GM21786 (cell line): ENCODE measurements around the gene ABCD1.
"Not testable (repeated sequence)": the region's sequence is repeated elsewhere in the genome, so short reads cannot be mapped to it uniquely, and the experiment has no call there.

Source experiments
- ATAC-seq: cut with Tn5 transposase; IDR thresholded peaks from one replicate; pipeline ENCODE4 v1.9.1; 2021; ENCODE audit not compliant: unreplicated experiment

ABCD1 gene

DNA sequence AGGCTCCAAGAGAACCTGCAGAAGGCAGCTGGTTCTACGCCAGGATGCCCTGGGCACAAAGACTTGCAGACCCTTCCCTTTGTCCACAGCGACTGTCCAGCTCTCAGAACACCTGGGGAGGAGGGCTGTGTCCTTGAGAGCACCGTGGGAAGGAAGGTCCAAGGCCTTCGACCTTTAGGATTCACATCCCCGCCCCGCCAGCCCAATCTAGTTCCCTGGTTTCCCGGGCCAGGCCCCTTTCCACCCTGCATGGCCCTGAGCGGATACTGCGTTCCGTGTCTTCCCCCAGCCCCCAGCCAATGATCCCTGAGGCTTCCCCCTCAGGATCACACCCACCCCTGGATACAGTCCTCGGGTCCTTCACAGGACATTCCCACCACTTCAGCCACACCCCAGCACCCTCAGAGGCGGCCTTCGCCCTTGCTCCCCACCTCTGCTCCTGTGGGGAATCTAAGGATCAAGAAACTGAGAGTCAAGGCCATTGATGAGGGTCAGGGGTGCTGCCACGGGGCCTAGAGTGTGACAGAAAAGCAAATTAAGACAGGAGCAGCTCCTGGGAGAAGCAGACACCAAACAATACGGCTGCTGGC, 9.1 kb downstream of the ABCD1 start:
- no peak for ATAC-seq

DNA sequence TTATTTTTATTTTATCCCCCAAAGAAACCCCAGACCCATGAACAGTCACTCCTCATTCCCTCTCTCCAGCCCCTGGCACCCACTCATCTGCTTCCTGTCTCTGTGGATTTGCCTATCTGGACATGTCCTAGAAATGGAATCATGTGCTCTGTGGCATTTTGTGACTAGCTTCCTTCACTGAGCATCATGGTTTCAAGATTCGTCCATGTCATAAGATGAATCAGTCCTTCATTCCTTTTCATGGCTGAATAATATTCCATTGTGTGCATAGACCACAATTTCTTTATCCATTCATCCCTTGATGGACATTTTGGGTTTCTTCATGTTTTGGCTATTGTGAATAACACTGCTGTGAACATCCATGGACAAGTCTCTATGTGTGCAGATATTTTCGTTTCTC, 10.2 kb downstream of the ABCD1 start:
- no peak for ATAC-seq

GRCh38 chrX:153735274-153735673, 10.6 kb downstream of the ABCD1 start:
- ATAC-seq, result no peak

DNA sequence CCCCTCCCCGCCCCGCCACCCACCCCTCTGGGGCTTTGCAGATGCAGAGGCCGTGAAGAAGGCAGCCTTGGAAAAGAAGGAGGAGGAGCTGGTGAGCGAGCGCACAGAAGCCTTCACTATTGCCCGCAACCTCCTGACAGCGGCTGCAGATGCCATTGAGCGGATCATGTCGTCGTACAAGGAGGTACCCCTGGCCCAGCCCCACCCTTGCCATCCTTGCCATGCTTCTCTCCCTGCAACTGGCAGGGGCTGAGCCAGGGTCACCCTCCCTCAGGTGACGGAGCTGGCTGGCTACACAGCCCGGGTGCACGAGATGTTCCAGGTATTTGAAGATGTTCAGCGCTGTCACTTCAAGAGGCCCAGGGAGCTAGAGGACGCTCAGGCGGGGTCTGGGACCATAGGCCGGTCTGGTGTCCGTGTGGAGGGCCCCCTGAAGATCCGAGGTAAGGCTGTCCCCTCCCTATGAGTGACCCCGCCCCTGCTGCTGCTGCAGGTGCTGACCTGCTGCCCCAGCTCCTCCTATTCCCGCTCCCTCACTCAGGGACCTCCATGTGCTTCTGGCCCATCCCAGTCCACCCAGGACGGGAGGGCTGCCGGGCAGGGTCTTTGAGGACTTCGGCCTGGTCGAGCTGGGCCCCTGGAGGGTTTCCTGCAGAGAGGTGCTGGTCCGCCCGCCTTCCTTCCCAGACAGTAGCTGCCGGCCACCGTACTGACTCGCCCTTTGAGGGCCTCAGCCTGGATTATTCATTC, 11.6 kb downstream of the ABCD1 start:
- ATAC-seq, result no peak

- ATAC-seq, result no peak
Measured at GRCh38 chrX:153736871-153737441, 12.3 kb downstream of the ABCD1 start.

GRCh38 chrX:153738056-153738605, 13.5 kb downstream of the ABCD1 start:
- no peak for ATAC-seq

- ATAC-seq, result no peak
Measured at GRCh38 chrX:153739754-153740486, 15.3 kb downstream of the ABCD1 start.

DNA sequence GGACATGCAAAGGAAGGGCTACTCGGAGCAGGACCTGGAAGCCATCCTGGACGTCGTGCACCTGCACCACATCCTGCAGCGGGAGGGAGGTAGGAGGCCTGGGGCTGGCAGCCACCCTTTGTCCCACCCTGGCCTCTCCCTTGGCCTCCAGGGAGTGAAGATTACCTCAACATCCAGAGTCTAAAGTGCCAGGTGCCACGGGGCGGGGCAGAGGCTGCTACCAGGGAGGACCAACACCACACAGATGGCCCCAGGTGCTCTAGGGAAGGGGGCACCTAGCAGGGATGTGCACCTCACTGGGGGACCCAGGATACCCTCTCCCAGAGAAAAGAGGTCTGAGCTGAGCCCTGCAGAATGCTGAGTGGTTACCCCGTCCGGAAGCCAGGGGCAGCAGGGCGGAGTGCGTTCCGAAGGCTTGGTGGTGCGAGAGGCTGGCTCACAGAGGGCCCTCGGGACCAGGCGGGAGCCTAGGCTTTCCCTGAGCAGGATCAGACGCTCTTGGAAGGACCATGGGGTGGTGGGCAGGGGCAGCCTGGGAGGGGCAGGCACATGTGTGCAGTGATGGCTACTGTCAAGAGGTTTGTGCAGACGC, 16.1 kb downstream of the ABCD1 start:
- ATAC-seq, result no peak

GRCh38 chrX:153741446-153741845, 16.8 kb downstream of the ABCD1 start:
- no peak for ATAC-seq

DNA sequence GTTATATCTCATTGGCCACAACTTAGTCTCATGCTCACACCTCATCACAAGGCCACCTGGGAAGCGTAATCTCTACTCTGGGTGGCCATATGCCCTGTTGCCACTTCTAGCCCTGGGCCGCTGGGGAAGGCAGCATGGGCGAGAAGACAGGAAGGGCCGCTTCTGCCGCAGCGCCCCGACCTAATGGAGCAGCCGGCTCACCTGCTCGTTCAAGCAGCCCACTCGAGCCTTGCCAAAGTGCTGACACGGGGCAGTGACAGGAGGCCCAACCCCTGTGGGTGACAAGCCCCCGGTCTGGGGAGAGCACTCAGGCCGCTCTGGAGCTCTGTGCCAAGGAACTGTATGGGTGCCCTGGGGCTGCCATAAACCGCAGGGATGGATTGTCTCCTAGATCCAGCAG, 17.5 kb downstream of the ABCD1 start:
- ATAC-seq, result not testable (repeated sequence)

- ATAC-seq, result not testable (repeated sequence)
Measured at GRCh38 chrX:153742796-153743467, 18.3 kb downstream of the ABCD1 start.

DNA sequence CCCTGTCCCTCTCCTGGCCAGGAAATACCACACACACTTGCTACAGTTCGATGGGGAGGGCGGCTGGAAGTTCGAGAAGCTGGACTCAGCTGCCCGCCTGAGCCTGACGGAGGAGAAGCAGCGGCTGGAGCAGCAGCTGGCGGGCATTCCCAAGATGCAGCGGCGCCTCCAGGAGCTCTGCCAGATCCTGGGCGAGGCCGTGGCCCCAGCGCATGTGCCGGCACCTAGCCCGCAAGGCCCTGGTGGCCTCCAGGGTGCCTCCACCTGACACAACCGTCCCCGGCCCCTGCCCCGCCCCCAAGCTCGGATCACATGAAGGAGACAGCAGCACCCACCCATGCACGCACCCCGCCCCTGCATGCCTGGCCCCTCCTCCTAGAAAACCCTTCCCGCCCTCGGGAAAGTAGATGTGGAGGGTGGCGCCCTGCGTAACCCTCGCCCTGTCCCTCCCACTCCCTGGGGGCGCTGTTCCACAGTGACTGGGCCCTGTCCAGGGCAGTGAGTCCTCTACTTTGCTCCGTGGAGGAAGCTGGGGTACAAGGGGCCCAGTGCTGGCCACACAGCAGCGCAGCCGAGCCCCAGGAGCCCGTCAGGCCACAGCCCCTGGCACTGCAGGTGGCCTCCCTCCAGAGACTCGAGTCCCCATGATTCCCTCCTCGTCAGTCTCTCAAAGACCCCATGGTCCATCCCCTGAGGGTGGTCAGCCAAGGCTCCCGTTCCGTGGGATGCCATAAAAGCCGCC, 19.0 kb downstream of the ABCD1 start:
- ATAC-seq, result not testable (repeated sequence)

DNA sequence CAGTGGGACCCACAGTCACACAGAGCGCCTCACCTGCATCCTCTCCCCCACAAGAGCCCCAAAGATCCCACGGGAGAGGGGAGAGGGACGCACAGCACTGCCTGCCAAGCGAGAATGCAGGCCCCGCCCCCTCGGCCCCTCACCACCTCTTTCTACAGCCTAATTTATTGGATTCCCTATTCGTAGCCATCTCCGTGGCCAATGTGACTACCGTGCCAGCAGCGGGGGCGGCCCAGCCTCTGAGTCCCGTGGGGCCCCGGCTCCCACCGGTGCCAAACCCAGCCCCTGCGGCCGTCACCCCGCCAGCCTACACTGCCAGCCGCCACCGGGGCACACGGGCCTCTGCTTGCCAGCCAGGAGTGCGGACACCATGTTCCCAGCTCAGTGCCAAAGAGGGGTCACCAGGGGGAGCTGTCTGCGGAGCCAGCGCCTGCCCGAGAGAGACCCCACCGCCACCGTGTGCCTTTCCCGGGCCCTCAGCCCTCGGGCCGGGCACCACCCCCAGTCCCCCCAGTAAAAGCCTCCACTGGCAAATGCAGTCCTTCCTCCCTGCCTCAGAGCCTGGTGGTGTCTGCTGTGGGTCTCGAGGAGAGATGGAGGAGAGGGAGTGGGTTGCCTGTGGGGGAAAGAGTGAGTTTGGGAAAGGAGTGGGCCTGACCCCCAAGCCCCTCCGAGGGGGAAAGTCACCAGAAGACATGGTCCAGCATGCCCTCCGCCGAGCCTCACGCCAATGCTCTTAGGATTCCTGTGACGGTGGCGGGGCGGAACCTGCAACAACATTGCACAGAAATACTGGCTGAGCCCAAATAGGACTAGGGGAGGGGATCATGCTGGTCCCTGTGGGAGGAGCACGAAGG, 19.8 kb downstream of the ABCD1 start:
- no peak for ATAC-seq

DNA sequence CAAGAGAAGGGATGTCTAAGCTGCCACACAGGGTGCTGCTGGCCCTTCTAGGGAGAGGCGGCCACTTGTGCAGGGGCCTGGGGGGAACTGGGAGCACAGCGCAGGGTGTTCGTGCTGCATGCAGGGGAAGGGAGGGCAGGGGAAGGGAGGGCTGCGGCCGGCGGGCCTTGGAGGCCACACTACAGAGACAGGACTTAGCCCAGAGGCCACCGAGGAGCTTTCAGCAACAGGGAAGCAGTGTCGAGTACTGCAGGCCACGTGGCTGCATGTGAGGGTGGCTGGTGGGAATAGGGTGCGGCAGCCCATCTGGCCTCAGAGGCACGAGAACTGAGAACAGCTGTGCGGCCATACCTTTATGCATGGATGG, 20.4 kb downstream of the ABCD1 start:
- not testable (repeated sequence) for ATAC-seq

- ATAC-seq, result no peak
Measured at GRCh38 chrX:153746359-153746758, 21.7 kb downstream of the ABCD1 start.

DNA sequence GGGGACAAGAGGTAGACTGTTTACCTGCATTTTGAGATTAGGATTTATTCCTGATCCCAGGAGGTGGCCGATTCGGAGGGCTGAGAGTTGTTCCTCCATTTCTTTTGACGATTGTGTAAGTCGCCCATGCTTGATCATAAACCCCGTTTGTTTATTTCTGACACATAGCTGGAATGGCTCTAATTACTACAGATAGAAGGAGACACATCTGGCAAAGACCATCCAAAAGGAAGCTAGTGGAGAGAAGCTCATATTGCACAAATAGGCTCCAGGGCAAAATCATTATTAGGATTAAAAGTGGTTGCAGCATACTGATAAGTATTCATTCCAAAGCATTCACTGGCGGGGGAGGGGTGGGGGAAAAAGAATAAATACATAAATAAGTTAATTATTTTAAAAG, 22.3 kb downstream of the ABCD1 start:
- not testable (repeated sequence) for ATAC-seq

- ATAC-seq, result not testable (repeated sequence)
Measured at GRCh38 chrX:153749017-153749416, 24.4 kb downstream of the ABCD1 start.

- no peak for ATAC-seq
Measured at GRCh38 chrX:153750127-153750774, 25.6 kb downstream of the ABCD1 start.
